MM.1S (cell line): ENCODE measurements around the gene PLEKHA1.

Experiments
- DNase-seq: peaks from one replicate; pipeline ENCODE4 v3.0.0-alpha.2; 2015
- H2AFZ ChIP-seq: fragments of 300-600 bp; sonication (generic); 2 replicates; pipeline ENCODE4 v1.6.0; 2016; ENCODE audit warnings: antibody characterized with exemption, low read length
- H3F3A ChIP-seq: fragments of 300-600 bp; sonication (generic); 2 replicates; pipeline ENCODE4 v1.6.1; 2016; ENCODE audit warnings: mild to moderate bottlenecking, antibody characterized with exemption, low read length, moderate library complexity, mixed read lengths; ENCODE audit not compliant: insufficient read depth
- H3K27ac ChIP-seq: fragments of 300-600 bp; sonication (generic); 2 replicates; pipeline ENCODE4 v1.5.1; 2016; ENCODE audit warnings: mild to moderate bottlenecking, low read length
- H3K27me3 ChIP-seq: fragments of 300-600 bp; sonication (generic); replicated peaks from 2 replicates; pipeline ENCODE4 v1.6.0; 2016; ENCODE audit warnings: low read length; ENCODE audit not compliant: insufficient read depth
- H3K36me3 ChIP-seq: fragments of 300-600 bp; sonication (generic); replicated peaks from 2 replicates; pipeline ENCODE4 v1.6.1; 2016; ENCODE audit warnings: mild to moderate bottlenecking, low read length, mixed read lengths; ENCODE audit not compliant: insufficient read depth
- H3K4me1 ChIP-seq: fragments of 300-600 bp; sonication (generic); 2 replicates; pipeline ENCODE4 v1.6.1; 2016; ENCODE audit warnings: low read length, mixed read lengths
- H3K4me2 ChIP-seq: fragments of 300-600 bp; sonication (generic); 2 replicates; pipeline ENCODE4 v1.6.0; 2016; ENCODE audit warnings: low read depth, low read length
- H3K4me3 ChIP-seq: fragments of 300-600 bp; sonication (generic); 2 replicates; pipeline ENCODE4 v1.5.1; 2016; ENCODE audit warnings: low read length, mixed read lengths
- H3K79me2 ChIP-seq: fragments of 300-600 bp; sonication (generic); 2 replicates; pipeline ENCODE4 v1.6.1; 2016; ENCODE audit warnings: mixed run types, low read length, mixed read lengths
- H3K9ac ChIP-seq: fragments of 300-600 bp; sonication (generic); 2 replicates; pipeline ENCODE4 v1.6.1; 2016; ENCODE audit warnings: low read length, mixed read lengths
- H3K9me2 ChIP-seq: fragments of 300-600 bp; sonication (generic); replicated peaks from 2 replicates; pipeline ENCODE4 v1.6.1; 2016; ENCODE audit warnings: mild to moderate bottlenecking, low read length, mixed read lengths; ENCODE audit not compliant: insufficient read depth
- H3K9me3 ChIP-seq: fragments of 300-600 bp; sonication (generic); replicated peaks from 2 replicates; pipeline ENCODE4 v1.6.1; 2016; ENCODE audit warnings: mild to moderate bottlenecking, low read length, mixed read lengths; ENCODE audit not compliant: insufficient read depth
- H4K20me1 ChIP-seq: fragments of 300-600 bp; sonication (generic); 2 replicates; pipeline ENCODE4 v1.6.1; 2016; ENCODE audit warnings: mild to moderate bottlenecking, low read length, moderate library complexity, mixed read lengths; ENCODE audit not compliant: insufficient read depth
- CTCF ChIP-seq: fragments of 300-600 bp; sonication (generic); IDR thresholded peaks from 2 replicates; pipeline ENCODE4 v1.5.1; 2016; ENCODE audit warnings: antibody characterized with exemption, low read length, mixed read lengths
- EZH2 ChIP-seq: fragments of 300-600 bp; sonication (generic); optimal IDR thresholded peaks from 2 replicates; pipeline ENCODE3; 2017; ENCODE audit warnings: low read depth, mild to moderate bottlenecking, antibody characterized with exemption, low read length, mixed read lengths
- EZH2phosphoT487 ChIP-seq: fragments of 300-600 bp; sonication (generic); IDR thresholded peaks from 2 replicates; pipeline ENCODE4 v1.6.1; 2018; ENCODE audit warnings: antibody characterized with exemption, low read length

PLEKHA1 gene

GRCh38 chr10:122424059-122424458, 49.6 kb downstream of the PLEKHA1 start:
- Histone ChIP-seq H2AFZ (no peak overlapping the region), H3K4me2 (no peak overlapping the region), H3K4me3 (no peak overlapping the region), H3K4me1 (no peaks in the 10 kb centered on the region), H3K27me3 (no peaks in the 10 kb centered on the region), H3K27ac (no peak overlapping the region), H3K9ac (no peak overlapping the region), H3K9me2 (no peaks in the 10 kb centered on the region), H3K36me3 (no peaks in the 10 kb centered on the region), H3K9me3 (no peaks in the 10 kb centered on the region), H3K79me2 (no peaks in the 10 kb centered on the region), H4K20me1 (no peaks in the 10 kb centered on the region), H3F3A (no peaks in the 10 kb centered on the region)
- no peak for TF ChIP-seq EZH2phosphoT487
- no peak for TF ChIP-seq CTCF
- no peak for TF ChIP-seq EZH2
- no peak for DNase-seq

GRCh38 chr10:122426829-122427228, 52.3 kb downstream of the PLEKHA1 start:
- H3K27me3 ChIP-seq: no peaks in the 10 kb centered on the region
- H3K9me3 ChIP-seq: no peaks in the 10 kb centered on the region
- no peak overlapping the region for H3K4me3 ChIP-seq
- no peak overlapping the region for H2AFZ ChIP-seq
- H3K27ac ChIP-seq: no peak overlapping the region
- H3K9ac ChIP-seq: no peak overlapping the region
- H3K9me2 ChIP-seq: no peaks in the 10 kb centered on the region
- TF ChIP-seq CTCF (no peak), EZH2 (no peak), EZH2phosphoT487 (no peak)
- no peaks in the 10 kb centered on the region for H4K20me1 ChIP-seq
- DNase-seq: no peak
- no peaks in the 10 kb centered on the region for H3K36me3 ChIP-seq
- no peaks in the 10 kb centered on the region for H3K79me2 ChIP-seq
- H3K4me1 ChIP-seq: no peaks in the 10 kb centered on the region
- no peak overlapping the region for H3K4me2 ChIP-seq
- no peaks in the 10 kb centered on the region for H3F3A ChIP-seq

- H3K4me2 ChIP-seq: no peak overlapping the region
- no peaks in the 10 kb centered on the region for H3K36me3 ChIP-seq
- no peaks in the 10 kb centered on the region for H3F3A ChIP-seq
- no peaks in the 10 kb centered on the region for H4K20me1 ChIP-seq
- H3K27ac ChIP-seq: no peak overlapping the region
- H3K4me1 ChIP-seq: no peaks in the 10 kb centered on the region
- no peak overlapping the region for H2AFZ ChIP-seq
- no peak for DNase-seq
- H3K4me3 ChIP-seq: no peak overlapping the region
- no peak overlapping the region for H3K9ac ChIP-seq
- H3K9me3 ChIP-seq: no peaks in the 10 kb centered on the region
- TF ChIP-seq EZH2phosphoT487 (no peak), CTCF (no peak), EZH2 (no peak)
- no peaks in the 10 kb centered on the region for H3K79me2 ChIP-seq
- H3K27me3 ChIP-seq: no peaks in the 10 kb centered on the region
- no peaks in the 10 kb centered on the region for H3K9me2 ChIP-seq
Observed at GRCh38 chr10:122427280-122427679, 52.8 kb downstream of the PLEKHA1 start.
